GM23248 (cell line): Measurements from ENCODE around the gene B3GALNT1. TPM values are rescaled to one million over a fixed set of nuclear protein-coding genes. Genes with fewer than 3 reads are reported as not detected.

Source experiments
- DNase-seq: peaks from one replicate; pipeline ENCODE4 v3.0.0-alpha.2; 2015
- H2AFZ ChIP-seq: fragments of 200-600 bp; sonication (generic); 2 replicates; pipeline ENCODE4 v1.6.1; 2016; ENCODE audit warnings: antibody characterized with exemption
- H3F3A ChIP-seq: fragments of 200-600 bp; sonication (generic); 2 replicates; pipeline ENCODE4 v1.6.1; 2016; ENCODE audit warnings: mild to moderate bottlenecking, antibody characterized with exemption, mixed run types; ENCODE audit not compliant: insufficient read depth
- H3K27ac ChIP-seq: fragments of 200-600 bp; sonication (generic); 2 replicates; pipeline ENCODE4 v1.5.1; 2016; ENCODE audit warnings: mild to moderate bottlenecking
- H3K27me3 ChIP-seq: fragments of 200-600 bp; sonication (generic); replicated peaks from 2 replicates; pipeline ENCODE4 v1.6.1; 2016; ENCODE audit warnings: mild to moderate bottlenecking; ENCODE audit not compliant: insufficient read depth
- H3K36me3 ChIP-seq: fragments of 200-600 bp; sonication (generic); 2 replicates; pipeline ENCODE4 v1.6.1; 2016; ENCODE audit warnings: low read depth, mild to moderate bottlenecking
- H3K4me1 ChIP-seq: fragments of 200-600 bp; sonication (generic); 2 replicates; pipeline ENCODE4 v1.6.1; 2016; ENCODE audit warnings: mild to moderate bottlenecking; ENCODE audit not compliant: insufficient read depth
- H3K4me2 ChIP-seq: fragments of 200-600 bp; sonication (generic); one replicate; pipeline ENCODE4 v1.6.1; 2016; ENCODE audit warnings: mild to moderate bottlenecking; ENCODE audit not compliant: unreplicated experiment
- H3K4me3 ChIP-seq: fragments of 200-600 bp; sonication (generic); 2 replicates; pipeline ENCODE4 v1.5.1; 2016; ENCODE audit warnings: mild to moderate bottlenecking
- H3K79me2 ChIP-seq: fragments of 200-600 bp; sonication (generic); 2 replicates; pipeline ENCODE4 v1.6.1; 2016; ENCODE audit warnings: mild to moderate bottlenecking; ENCODE audit not compliant: insufficient read depth
- H3K9ac ChIP-seq: fragments of 200-600 bp; sonication (generic); 2 replicates; pipeline ENCODE4 v1.6.1; 2016; ENCODE audit warnings: mild to moderate bottlenecking
- H3K9me2 ChIP-seq: fragments of 200-600 bp; sonication (generic); 2 replicates; pipeline ENCODE4 v1.6.1; 2016; ENCODE audit warnings: mixed run types, mild to moderate bottlenecking, moderate library complexity; ENCODE audit not compliant: insufficient read depth
- H3K9me3 ChIP-seq: fragments of 200-600 bp; sonication (generic); one replicate; pipeline ENCODE4 v1.6.1; 2017; ENCODE audit warnings: low read depth
- H4K20me1 ChIP-seq: fragments of 200-600 bp; sonication (generic); 2 replicates; pipeline ENCODE4 v1.6.0; 2016; ENCODE audit not compliant: insufficient read depth
- EZH2 ChIP-seq: fragments of 200-600 bp; sonication (generic); IDR thresholded peaks from 2 replicates; pipeline ENCODE4 v1.6.1; 2018; ENCODE audit warnings: antibody characterized with exemption, mild to moderate bottlenecking; ENCODE audit not compliant: insufficient read depth, poor library complexity, severe bottlenecking
- EZH2phosphoT487 ChIP-seq: fragments of 200-600 bp; sonication (generic); IDR thresholded peaks from 2 replicates; pipeline ENCODE4 v1.6.1; 2018; ENCODE audit warnings: antibody characterized with exemption, moderate library complexity, mild to moderate bottlenecking, low read depth; ENCODE audit not compliant: insufficient read depth
- WGBS, 2 experiments: methylation state at CpG; one replicate each; pipeline ENCODE4 v1.1.6; 2015 to 2017; ENCODE audit warnings: low lambda C conversion rate in 2 of 2, low coverage in 1 of 2; ENCODE audit errors: missing lambda C conversion rate in 2 of 2; 5-methylcytosine and 5-hydroxymethylcytosine counted together
- in situ Hi-C: fragments of 300-500 bp; cut with MboI; formaldehyde crosslinking; loops from 2 replicates; pipeline ENCODE4 v1.15.0; 2020
- polyA plus RNA-seq: library from polyadenylated mRNA; unstranded; fragments of >200 nt; fragmentation: Nextera tagmentation; extraction: Ambion mirVana; gene quantifications from 2 replicates; pipeline ENCODE4 v1.2.1, GENCODE V29; 2016
- total RNA-seq: library from RNA; depleted of rRNA; stranded (reverse); fragments of >200 nt; shearing (Covaris generic); gene quantifications from 2 replicates; pipeline ENCODE4 v1.2.3, GENCODE V29; 2014

The B3GALNT1 gene
- total and polyA plus RNA-seq, 2 experiments from 2014 or later = 5.9 to 8.1 TPM

GRCh38 chr3:161148832-161149475 is 43.8 kb upstream of the B3GALNT1 start:
- H2AFZ ChIP-seq = no peak overlapping the region
- TF ChIP-seq EZH2phosphoT487 = no peak
- no peak for TF ChIP-seq EZH2
- H3K79me2 ChIP-seq = no peaks in the 10 kb centered on the region
- no peaks in the 10 kb centered on the region for H3K9me3 ChIP-seq
- no peaks in the 10 kb centered on the region for H3K36me3 ChIP-seq
- H3K27ac ChIP-seq = no peak overlapping the region
- in situ Hi-C loops = no loop called here
- H3K9me2 ChIP-seq = no peaks in the 10 kb centered on the region
- DNase-seq = no peak
- H3F3A ChIP-seq = no peaks in the 10 kb centered on the region
- no peak overlapping the region for H3K9ac ChIP-seq
- H3K4me3 ChIP-seq = no peak overlapping the region
- WGBS, 2 experiments = 55 to 70% methylated on average over 4 of the region's 4 CpGs
- no peak overlapping the region for H3K4me2 ChIP-seq
- H3K27me3 ChIP-seq = no peaks in the 10 kb centered on the region
- no peaks in the 10 kb centered on the region for H4K20me1 ChIP-seq
- H3K4me1 ChIP-seq = no peaks in the 10 kb centered on the region

DNA sequence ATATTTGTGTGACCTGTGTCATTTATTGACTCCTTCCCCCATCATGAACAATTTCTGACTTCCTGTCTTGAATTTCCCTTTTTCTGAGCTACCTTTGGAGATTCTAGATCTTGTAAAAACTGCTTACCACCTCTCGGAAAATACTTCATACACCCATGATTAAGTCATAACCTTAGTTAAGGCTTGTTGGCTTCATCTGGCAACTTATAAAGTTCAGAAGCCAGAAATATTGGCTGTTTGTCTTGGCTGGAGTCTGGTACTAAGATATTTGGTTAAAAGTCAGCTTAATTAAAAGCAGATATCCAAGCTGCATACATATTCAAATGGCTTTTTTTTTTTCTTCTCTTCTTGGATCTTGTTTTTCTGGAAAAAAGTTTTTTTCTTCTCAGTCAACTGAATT is 37.3 kb upstream of the B3GALNT1 start:
- TF ChIP-seq EZH2phosphoT487 = no peak
- no peak for TF ChIP-seq EZH2
- H3K9me2 ChIP-seq = no peaks in the 10 kb centered on the region
- in situ Hi-C loops = no loop called here
- no peaks in the 10 kb centered on the region for H3K27me3 ChIP-seq
- no peak overlapping the region for H3K4me3 ChIP-seq
- no peaks in the 10 kb centered on the region for H3K79me2 ChIP-seq
- no peak overlapping the region for H3K4me2 ChIP-seq
- H3K9me3 ChIP-seq = no peaks in the 10 kb centered on the region
- no peaks in the 10 kb centered on the region for H4K20me1 ChIP-seq
- H3F3A ChIP-seq = no peaks in the 10 kb centered on the region
- H3K27ac ChIP-seq = no peak overlapping the region
- 3 to 14% methylated on average over 1 of the region's 1 CpG for WGBS, 2 experiments
- no peaks in the 10 kb centered on the region for H3K36me3 ChIP-seq
- peak; percentile 39 for DNase-seq
- H3K9ac ChIP-seq = no peak overlapping the region
- no peaks in the 10 kb centered on the region for H3K4me1 ChIP-seq
- no peak overlapping the region for H2AFZ ChIP-seq

DNA sequence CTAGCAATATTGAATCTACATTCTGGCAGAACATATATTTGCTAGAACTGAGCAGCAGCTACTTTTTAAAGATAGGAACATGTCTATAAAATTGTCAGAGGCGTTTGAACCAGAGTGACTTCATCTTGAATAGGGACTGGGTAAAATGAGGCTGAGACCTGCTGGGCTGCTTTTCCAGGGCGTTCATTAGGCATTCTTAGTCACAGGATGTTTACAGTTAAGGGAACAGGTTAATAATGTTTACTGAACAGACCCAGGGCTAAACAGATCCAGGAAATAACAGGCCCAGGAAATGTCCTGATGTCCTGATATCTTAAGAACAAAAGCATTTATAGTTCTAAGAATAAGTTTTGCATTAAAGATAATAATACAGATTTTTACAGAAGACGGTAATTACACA is 34.5 kb upstream of the B3GALNT1 start:
- no peak overlapping the region for H3K4me2 ChIP-seq
- no peaks in the 10 kb centered on the region for H3K9me3 ChIP-seq
- 59 to 70% methylated on average over 3 of the region's 3 CpGs for WGBS, 2 experiments
- DNase-seq = no peak
- TF ChIP-seq EZH2 = no peak
- H3K27me3 ChIP-seq = no peaks in the 10 kb centered on the region
- H3K36me3 ChIP-seq = no peaks in the 10 kb centered on the region
- no peaks in the 10 kb centered on the region for H3K9me2 ChIP-seq
- no peak overlapping the region for H3K9ac ChIP-seq
- no peaks in the 10 kb centered on the region for H4K20me1 ChIP-seq
- no peaks in the 10 kb centered on the region for H3K4me1 ChIP-seq
- no peak overlapping the region for H2AFZ ChIP-seq
- H3K4me3 ChIP-seq = no peak overlapping the region
- in situ Hi-C loops = no loop called here
- no peak overlapping the region for H3K27ac ChIP-seq
- no peaks in the 10 kb centered on the region for H3K79me2 ChIP-seq
- H3F3A ChIP-seq = no peaks in the 10 kb centered on the region

- Histone ChIP-seq H3K27ac (no peak overlapping the region), H3K4me3 (no peak overlapping the region), H3K9me2 (no peaks in the 10 kb centered on the region), H2AFZ (no peak overlapping the region), H3K79me2 (no peaks in the 10 kb centered on the region), H3K9ac (no peak overlapping the region), H3K4me2 (no peak overlapping the region), H3F3A (no peaks in the 10 kb centered on the region), H3K4me1 (no peaks in the 10 kb centered on the region), H4K20me1 (no peaks in the 10 kb centered on the region), H3K36me3 (no peaks in the 10 kb centered on the region), H3K9me3 (no peaks in the 10 kb centered on the region), H3K27me3 (no peaks in the 10 kb centered on the region)
- in situ Hi-C loops = no loop called here
- TF ChIP-seq EZH2phosphoT487 = no peak
- no peak for TF ChIP-seq EZH2
- 75 to 76% methylated on average over 2 of the region's 2 CpGs for WGBS, 2 experiments
- DNase-seq = no peak
Measured at GRCh38 chr3:161137260-161137659, 32.1 kb upstream of the B3GALNT1 start.

DNA sequence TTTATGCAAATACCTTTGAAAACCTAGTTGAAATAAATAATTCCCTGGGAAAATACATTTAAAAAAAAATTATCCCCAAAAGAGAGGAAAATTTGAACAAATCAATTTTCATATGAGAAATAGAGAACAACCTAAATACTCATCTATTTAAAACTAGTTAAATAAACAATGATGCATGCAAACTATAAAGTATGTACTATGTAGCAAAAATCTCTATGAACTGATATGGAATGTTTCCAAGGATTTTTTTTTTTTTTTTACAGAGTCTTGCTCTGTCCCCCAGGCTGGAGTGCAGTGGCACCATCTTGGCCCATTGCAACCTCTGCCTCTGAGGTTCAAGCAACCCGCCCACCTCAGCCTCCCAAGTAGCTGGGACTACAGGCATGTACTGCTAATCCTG is 27.2 kb upstream of the B3GALNT1 start:
- Histone ChIP-seq H3K27me3 (no peaks in the 10 kb centered on the region), H3F3A (no peaks in the 10 kb centered on the region), H3K4me3 (no peak overlapping the region), H3K9me3 (no peaks in the 10 kb centered on the region), H3K27ac (no peak overlapping the region), H3K36me3 (no peaks in the 10 kb centered on the region), H3K4me2 (no peak overlapping the region), H3K4me1 (no peaks in the 10 kb centered on the region), H4K20me1 (no peaks in the 10 kb centered on the region), H2AFZ (no peak overlapping the region), H3K79me2 (no peaks in the 10 kb centered on the region), H3K9ac (no peak overlapping the region), H3K9me2 (no peaks in the 10 kb centered on the region)
- TF ChIP-seq EZH2phosphoT487 (no peak), EZH2 (no peak)
- in situ Hi-C loops = no loop called here
- no peak for DNase-seq
- WGBS, 2 experiments = 74 to 88% methylated on average over 1 of the region's 1 CpG
